HG03280 (cell line): ENCODE results near the gene SUPT20HL1.
"Not testable (repeated sequence)": the region's sequence is repeated elsewhere in the genome, so short reads cannot be mapped to it uniquely, and the experiment has no call there.

Experiments used
- ATAC-seq: cut with Tn5 transposase; IDR thresholded peaks from one replicate; pipeline ENCODE4 v1.9.1; 2021; ENCODE audit warnings: mild to moderate bottlenecking, moderate library complexity; ENCODE audit not compliant: unreplicated experiment

SUPT20HL1 gene

DNA sequence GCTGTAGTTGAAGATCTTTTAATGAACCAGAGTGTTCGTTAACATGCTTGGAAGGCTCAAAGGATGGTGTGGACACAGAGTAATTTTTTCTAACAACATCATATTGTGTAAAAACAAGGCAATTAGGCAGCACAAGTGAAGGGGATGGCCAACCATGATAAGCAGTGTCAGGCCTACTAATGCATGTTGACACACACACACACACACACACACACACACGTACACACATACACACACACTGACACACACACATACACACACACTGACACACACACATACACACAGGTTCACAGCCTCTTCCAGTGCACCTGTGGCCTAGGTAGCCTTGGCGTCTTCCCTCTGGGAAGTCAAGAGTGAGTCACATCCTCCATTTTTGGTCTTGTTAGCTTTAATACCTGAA, at the start of gene SUPT20HL1:
Gene SUPT20HL1 (plus strand): TSS at position 368 of the 400 bp plus-strand sequence. CDS start 2,122 bp downstream, outside the sequence.
- ATAC-seq, result no peak

DNA sequence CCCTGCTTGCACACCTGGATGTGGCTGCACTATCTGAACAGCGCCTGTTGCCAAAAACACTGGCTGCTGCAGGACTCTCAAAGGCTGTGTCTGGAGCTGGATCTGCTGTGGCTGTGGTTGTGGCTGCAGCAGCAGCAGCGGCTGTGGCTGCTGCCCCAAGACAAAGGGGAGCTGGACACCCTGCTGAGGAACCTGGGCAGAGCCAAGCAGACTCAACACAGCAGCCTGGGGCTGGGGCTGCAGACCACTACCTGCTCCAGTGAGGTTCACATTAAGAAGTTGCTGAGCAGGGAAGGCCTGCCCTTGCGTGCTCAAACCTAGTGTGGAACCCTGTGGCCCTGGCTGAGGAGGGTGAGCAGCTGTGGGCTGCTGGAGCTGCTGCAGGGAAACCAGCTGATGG, 49.5 kb upstream of the SUPT20HL1 start:
- not testable (repeated sequence) for ATAC-seq

DNA sequence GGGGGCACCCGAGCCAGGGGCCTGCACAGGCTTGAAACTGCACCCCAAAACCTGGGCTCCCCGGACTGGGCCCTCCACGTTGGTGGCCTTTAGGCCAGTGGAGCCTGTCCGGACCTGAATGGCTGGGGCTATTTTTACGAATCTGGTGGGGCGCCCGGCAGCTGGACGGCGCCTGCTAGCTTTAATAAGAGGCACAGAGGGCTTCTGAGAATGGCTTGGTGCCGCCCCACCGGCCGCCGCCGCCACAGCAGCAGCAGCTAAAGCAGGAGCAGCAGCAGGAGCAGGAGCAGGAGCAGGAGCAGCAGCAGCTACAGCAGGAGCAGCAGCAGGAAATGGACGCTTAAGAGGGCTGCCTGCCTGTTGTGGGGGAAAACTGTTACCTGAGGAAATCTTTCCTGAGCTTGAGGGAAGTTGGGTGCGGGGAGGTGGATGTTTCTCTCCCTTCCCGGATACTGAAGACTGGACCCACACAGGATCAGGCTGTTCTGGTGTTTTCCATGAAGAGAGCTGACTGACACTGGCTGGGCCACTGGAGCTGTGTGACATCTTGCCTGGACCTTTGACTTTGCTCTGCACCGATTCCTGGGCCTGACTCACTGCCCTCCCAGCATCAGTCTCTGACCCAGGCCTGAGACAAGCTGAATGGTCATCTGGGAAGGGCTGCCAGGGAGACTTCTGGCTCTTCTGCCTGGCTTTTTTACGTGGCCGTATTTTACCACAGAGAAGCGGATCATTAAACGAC, 48.8 kb upstream of the SUPT20HL1 start:
- not testable (repeated sequence) for ATAC-seq

DNA sequence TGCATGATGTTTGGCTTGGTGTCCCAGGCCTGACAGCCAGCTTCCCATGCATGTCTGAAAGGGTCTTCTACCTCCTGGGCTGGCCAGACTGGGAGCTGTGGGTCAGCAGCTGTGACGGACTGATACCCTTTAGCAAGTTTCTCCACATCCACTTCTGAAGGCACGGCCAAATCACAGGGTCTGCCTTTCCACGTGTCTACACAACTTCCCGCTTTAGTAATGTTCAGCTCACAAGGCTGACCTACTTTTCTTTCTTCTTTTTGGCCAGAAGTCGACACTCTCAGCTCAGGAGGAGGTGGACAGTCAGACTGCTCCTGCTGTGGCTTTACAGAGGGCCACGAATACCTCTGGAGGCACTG, 48.2 kb upstream of the SUPT20HL1 start:
- ATAC-seq, result not testable (repeated sequence)

DNA sequence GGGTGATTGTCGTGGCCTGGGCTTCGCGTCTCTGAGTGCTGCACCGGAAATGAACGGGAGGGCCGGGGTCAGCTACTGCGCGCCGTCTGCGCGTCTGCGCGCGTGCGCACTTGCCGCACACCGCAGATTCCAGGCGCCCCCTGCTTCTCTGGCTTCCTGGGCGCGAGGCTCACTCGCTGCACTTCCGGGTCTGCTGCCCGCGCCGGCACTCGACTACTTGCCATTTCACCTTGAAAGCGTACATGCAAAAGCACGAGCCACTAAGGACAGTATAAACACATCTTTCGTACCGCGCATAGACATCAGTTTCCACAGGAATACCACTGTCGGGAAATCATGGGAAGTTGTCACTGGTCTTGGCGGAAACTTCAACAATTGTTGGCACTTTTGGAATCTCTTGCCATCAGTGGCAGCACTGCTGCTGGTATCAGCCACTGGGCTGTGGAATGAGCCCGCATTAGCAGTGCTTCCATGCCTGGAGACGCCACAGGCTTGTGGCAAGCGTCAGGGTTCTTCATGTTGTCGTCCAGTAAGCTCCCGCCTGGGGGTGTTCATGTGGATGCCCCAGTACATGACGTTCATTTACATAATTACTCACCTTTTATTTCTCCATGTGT, 46.3 kb upstream of the SUPT20HL1 start, which contains the start of gene SUPT20HL2:
Gene SUPT20HL2 (minus strand): TSS at position 51 of the 617 bp plus-strand sequence. CDS start 754 bp downstream, outside the sequence.
- ATAC-seq, result no peak

DNA sequence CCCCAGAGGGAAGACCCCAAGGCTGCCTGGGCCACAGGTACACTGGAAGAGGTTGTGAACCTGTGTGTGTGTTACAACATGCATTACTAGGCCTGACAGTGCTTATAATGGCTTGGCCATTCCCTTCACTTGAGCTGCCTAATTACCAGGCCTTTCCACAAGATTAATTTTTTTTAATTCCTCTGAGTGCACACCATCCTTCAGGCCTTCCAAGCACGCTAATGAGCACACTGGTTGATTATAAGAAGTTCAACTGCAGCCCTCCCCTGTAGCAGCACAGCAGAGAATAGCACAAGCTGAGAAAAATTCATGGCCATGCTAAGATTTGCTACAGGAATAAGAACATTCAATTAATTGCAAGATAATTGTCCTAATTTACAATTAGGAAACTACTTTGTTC, 44.3 kb upstream of the SUPT20HL1 start:
- no peak for ATAC-seq

DNA sequence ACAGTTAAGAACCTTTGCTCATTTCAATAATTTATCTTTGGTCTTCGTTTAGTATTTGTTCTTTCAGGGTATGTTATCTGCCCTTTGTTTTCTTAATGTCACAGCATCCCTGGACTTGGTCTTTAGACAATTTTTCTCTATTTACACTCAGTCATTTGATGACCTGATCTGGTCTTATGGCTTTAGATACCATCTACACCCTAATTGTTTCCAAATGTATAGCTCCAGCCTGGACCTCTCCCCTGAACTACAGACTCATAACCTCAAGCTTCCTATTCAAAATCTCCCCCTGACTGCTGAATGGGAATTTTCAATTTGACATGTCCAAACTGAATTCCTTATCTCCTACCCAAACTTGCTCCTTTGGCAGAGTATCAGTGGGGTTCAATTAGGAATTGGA, 42.9 kb upstream of the SUPT20HL1 start:
- ATAC-seq, result no peak

DNA sequence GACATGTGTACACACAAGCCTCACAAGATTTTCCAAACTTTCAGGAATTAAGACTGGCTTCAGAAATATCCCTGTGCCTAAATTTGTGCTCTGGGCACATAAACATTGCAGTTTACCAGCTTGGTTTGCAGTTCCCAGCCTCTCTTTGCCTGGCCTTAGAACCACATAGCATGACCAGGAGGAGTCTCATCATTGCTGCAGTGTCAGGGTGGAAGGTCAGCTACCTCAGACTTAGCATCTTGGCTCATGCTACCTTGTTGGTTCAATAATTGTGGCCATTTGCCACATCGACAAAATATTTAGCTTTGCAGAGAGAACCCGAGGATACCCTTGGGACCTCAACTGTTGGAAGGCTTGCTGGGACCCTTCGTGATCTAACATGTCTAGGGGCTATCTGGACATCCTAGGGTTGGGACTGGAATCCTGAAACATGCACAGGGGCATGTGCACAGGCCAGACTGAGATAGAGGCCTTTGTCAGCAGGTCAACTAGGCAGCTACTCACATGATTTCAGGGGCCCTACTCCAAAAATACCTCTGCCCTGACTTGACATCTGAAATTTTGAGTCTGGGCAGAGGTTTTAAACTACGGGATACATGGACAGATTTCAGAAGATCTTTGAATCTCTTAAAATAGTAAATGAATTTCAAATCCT, 38.6 kb upstream of the SUPT20HL1 start:
- no peak for ATAC-seq

DNA sequence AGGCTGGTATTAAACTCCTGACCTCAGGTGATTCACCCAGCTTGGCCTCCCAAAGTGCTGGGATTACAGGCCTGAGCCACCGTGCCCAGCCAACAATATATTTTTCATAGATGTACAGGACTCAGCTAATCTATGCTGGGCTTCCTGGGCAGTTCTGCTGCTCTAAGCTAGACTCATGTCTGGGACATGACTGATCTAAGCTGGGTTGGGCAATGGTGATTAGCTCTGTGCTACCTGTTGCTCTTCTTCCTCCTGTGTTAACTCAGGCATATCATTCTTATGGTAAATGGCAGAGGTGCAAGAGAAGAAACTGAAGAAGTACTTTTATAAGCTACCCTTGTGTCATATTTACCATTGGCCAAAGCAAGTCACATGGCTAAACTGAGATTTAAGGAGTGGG, 35.2 kb upstream of the SUPT20HL1 start:
- ATAC-seq, result no peak

DNA sequence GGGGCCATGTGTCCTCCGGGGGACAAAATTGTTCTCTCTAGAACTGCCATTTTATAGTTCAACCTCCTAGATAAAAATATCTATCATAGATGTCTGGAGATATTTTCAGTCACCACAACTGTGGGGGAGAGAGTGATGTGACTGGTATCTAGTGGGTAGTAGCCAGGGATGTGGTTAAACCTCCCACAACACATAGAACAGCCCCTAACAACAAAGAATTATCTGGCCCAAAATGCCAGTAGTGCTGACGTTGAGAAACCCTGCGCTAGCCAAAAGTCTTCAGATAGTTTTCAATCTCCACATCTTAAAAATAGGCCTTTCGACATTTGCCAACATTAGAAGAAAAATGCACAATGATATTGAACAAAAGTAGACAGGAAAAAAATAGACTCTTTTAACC, 27.6 kb upstream of the SUPT20HL1 start:
- ATAC-seq, result no peak

DNA sequence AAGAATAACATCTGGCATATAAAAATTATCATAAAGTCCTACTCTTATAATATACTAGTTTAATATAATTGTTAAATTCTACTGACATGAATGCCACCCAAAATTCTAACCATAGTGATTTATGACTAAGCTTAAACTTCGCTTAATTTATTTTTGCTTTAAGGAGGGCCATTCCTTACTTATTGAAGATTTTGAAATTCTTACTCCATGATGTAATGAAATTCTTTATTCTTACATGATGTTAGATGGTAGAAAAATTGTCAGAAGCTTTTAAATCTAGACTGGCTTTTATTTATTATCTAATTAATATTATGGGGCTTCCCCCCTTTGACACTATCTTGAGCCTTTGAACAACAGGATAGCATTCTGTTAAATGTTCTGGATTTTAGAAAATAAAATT, 27.1 kb upstream of the SUPT20HL1 start:
- no peak for ATAC-seq

DNA sequence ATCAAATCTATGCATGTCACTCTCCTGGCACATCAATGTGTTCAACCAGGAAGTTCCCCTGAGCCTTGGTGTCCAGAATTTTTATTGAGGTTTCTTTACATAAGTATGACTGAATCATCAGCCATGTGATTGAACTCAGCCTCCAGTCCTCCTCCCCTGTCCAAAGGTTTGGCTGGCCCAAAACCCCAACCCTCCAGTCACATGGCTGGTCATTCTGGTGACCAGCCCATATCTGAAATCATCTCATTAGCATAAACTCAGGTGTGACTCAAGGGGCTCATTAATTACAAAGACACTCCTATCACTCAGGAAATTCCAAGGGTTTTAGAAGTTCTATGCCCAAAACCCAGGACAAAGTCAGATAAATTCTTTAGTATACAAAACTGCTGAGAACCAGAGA, 26.0 kb upstream of the SUPT20HL1 start:
- ATAC-seq, result no peak

DNA sequence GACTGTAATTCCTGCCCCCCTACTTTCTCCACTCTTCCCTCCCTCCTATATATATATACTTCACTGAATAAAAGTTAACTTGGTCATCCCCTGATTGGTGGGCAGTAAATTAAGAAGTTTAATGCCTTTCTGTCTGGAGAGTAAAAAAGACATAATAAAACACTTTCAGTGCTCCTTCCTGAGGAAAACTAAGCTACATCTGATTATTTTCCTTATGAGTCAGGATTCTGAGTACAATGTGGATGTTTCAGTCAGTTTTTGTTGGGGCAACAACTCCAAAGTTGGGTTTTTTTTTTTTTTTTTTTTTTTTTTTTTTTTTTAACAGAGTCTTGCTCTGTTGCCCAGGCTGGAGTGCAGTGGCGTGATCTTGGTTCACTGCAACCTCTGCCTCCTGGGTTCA, 24.6 kb upstream of the SUPT20HL1 start:
- ATAC-seq, result no peak

DNA sequence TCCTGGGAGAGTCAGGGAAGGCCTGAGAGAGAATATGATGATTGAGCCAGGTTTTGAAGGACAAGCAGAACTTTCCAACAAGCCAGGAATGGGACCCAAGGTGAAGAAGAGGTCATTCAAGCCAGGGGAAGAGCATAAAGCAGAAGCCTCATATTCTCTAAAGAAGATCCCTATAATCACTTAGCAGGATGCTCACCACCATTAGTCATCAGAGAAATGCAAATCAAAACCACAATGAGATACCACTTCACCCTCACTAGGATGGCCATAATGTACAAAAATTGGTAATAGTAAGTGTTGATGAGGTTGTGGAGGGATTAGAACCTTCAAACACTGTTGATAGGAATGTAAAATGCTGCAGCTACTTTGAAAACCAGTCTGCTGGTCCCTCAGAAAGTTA, 20.5 kb upstream of the SUPT20HL1 start:
- ATAC-seq, result no peak

DNA sequence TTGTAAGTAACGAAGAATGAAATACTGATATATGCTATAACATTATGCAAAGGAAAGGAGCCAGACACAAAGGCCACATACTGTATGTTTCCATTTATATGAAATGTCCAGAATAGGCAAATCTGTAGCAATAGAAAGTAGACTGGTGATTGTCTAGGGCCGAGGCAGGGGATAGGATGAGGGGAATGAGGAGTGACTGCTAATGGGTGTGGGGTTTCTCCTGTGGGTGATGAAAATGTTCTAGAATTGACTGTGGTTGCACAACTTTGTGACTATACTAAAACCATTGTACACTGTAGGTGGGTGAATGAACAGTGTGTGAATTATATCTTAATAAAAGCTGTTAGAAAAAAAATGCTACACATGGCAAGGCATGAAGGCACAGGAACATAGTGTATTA, 19.9 kb upstream of the SUPT20HL1 start:
- no peak for ATAC-seq

DNA sequence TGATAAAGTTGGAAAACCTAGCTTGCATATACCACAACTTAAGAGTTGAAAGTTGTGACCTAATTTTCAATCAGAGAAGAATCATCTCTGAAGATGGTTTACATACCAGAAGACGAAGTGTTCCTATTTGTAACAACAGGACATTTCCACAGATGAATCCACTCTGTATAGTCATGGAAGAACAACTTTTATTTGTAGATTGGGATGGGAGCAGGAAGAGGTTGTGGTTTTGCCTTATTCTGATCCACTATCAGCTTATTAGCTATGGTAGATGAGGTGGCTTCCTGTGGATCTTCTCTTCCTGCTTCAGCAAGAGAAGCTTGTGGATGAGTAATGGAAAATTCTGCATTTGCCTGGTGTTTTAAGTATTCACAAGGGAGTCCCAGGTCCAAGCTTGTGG, 18.6 kb upstream of the SUPT20HL1 start:
- ATAC-seq, result no peak

DNA sequence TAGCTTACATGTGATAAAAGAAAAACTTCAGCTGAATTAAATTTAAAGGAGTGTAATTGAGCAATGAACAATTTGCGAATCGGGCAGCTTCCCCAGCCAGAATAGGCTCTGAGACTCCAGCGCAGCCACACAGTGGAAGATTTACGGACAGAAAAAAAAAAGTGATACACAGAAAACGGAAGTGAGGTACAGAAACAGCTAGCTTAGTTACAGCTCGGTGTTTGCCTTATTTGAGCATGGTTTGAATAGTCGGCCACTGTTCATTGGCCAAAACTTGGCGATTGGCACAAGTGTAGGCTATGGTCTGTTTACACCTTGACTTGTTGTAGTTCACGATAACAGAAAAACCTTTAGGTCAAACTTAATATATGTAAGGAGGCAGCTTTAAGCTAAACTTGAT, 16.7 kb upstream of the SUPT20HL1 start:
- no peak for ATAC-seq

DNA sequence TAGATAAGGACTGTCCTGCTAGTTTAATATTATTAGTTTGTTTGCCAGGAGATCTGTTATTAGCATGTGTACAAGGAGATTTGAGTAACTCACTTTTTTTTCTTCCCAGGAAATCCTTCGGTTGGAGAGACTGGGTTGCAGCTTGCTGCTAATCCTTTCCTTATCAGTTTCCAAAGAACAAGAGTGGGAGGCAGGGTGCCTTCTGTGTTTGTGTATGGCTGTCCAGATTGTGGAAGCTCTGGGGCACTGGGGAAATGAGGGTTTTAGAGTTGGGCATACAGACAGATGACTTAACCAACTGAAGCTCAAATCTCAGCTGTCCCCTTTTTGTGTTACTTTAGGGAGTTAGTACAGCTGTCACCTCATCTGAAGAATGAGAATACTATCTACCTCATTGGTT, 12.6 kb upstream of the SUPT20HL1 start:
- ATAC-seq, result no peak

DNA sequence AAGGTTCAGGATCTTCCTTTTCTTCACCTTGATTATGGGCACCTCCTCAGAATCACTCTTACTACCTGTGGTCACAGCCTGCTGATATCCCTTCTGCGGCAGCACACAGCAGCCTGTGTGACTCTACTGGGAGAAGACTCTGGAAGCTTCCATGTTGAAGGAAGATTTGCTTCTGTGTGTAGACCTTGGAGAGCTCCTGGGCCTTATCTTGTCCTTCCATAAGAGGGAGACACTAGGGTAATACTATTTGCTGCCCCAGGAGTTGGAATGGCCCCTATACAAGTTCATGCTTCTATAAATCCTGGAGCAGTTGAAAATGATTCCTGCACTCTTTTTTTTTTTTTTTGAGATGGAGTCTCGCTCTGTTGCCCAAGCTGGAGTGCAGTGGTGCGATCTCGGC, 10.2 kb upstream of the SUPT20HL1 start:
- ATAC-seq, result no peak

DNA sequence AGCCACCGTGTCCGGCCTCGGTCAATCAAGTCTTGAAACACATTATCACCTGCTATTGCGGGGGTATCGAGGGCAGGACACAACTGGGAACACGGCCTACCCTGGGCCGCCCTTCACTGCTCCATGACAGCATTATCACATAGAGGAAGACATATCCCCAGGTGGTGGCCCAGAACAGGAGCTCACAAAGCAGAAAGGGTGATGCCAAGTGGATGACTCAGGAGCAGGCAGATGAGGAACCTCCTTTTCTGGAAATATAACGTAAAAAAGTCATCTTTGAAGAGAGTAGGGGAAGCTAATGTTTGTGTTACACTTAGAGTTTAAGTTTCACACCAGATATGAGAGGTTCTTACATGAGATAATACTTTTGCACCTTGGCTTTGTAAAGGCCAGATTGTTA, 5.3 kb upstream of the SUPT20HL1 start:
- no peak for ATAC-seq

DNA sequence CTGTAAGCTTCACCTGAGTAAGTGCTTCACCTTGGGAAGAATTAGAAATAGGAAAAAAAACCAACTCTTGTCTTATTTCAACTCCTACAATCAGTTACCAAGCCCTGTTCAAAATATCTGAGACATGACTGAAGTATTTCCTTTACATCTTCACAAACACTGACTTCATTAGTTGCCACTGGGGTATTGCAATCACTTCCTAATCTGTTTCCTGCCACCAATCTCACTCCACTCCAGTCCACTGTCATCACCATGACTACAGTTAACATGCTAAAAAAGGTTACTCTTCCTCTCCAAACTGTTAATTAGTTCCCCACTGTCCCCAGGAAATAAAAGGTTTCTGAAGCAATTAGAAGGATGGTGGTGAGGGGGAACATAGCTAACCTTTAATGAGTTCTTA, 3.3 kb upstream of the SUPT20HL1 start:
- ATAC-seq, result no peak

DNA sequence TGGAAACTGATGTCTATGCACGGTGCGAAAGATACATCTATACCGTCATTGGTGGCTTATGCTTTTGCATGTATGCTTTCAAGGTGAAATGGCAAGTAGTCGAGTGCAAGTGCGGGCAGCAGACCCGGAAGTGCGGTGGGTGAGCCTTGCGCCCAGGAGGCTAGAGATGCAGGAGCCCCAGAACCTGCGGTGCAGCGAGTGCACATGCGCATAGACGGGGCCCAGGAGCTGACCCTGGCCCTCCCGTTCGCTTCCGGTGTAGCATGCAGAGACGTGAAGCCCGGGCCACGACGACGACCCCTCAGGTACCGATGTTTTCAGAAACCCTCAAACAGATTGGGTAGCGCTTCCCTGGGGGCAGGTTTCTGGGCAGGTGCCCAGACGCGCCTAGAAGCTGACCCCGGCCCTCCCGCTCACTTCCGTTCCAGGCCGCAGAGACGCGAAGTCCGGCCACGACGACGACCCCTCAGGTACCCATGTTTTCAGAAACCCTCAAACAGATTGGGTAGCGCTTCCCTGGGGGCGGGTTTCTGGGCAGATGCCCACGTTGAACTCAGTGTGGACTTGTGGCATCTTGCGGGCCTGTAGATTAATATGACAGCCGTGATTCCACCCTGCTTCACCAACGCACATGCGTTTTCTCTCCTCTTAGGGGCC, 1.8 kb downstream of the SUPT20HL1 start:
- not testable (repeated sequence) for ATAC-seq
